Liver (tissue), 9 donors: ENCODE results near the gene LGALS16. TPM values are rescaled to one million over a fixed set of nuclear protein-coding genes. Genes with fewer than 3 reads are reported as not detected.
"Not testable (repeated sequence)": the region's sequence is repeated elsewhere in the genome, so short reads cannot be mapped to it uniquely, and the experiment has no call there.

Source experiments
- DNase-seq: peaks from one replicate; pipeline ENCODE4 v3.0.0-alpha.2; 2017; ENCODE audit warnings: low spot score
- H3K27ac ChIP-seq, 2 donors: one replicate each; pipeline ENCODE4 v1.7.0; 2013; ENCODE audit warnings: inconsistent platforms in 2 of 2, low read length in 2 of 2, control low read depth in 1 of 2, low read depth in 1 of 2, mild to moderate bottlenecking in 1 of 2
- H3K27me3 ChIP-seq, 4 donors: one replicate each; pipeline versions ENCODE4 v1.6.1 to v1.7.0; 2013; ENCODE audit warnings: low read length in 3 of 4, inconsistent platforms in 1 of 4, mild to moderate bottlenecking in 1 of 4, moderate library complexity in 1 of 4; ENCODE audit not compliant: control insufficient read depth in 4 of 4, insufficient read depth in 4 of 4
- H3K36me3 ChIP-seq, 4 donors: one replicate each; pipeline versions ENCODE4 v1.6.1 to v1.7.0; 2013; ENCODE audit warnings: low read length in 3 of 4, mild to moderate bottlenecking in 3 of 4, low read depth in 1 of 4, moderate library complexity in 1 of 4; ENCODE audit not compliant: control insufficient read depth in 4 of 4, insufficient read depth in 3 of 4
- H3K4me1 ChIP-seq, 4 donors: one replicate each; pipeline versions ENCODE4 v1.6.1 to v1.7.0; 2013; ENCODE audit warnings: low read length in 3 of 4, mild to moderate bottlenecking in 3 of 4, moderate library complexity in 1 of 4; ENCODE audit not compliant: control insufficient read depth in 4 of 4, insufficient read depth in 4 of 4
- H3K4me3 ChIP-seq, 3 donors: one replicate each; pipeline versions ENCODE4 v1.6.1 to v1.7.0; 2013; ENCODE audit warnings: low read length in 3 of 3, control low read depth in 1 of 3, low read depth in 1 of 3, mild to moderate bottlenecking in 1 of 3
- H3K9ac ChIP-seq, 2 donors: one replicate each; pipeline ENCODE4 v1.7.0; 2013; ENCODE audit warnings: low read length in 2 of 2, mild to moderate bottlenecking in 2 of 2, moderate library complexity in 2 of 2, control low read depth in 1 of 2, low read depth in 1 of 2
- H3K9me3 ChIP-seq, 4 donors: one replicate each; pipeline versions ENCODE4 v1.6.1 to v1.7.0; 2013; ENCODE audit warnings: low read length in 3 of 4; ENCODE audit not compliant: control insufficient read depth in 4 of 4
- EGR1 ChIP-seq, 2 donors: IDR thresholded peaks; 2 replicates each; pipeline ENCODE4 v1.6.1; 2016 to 2018; ENCODE audit warnings: antibody characterized with exemption in 2 of 2, low read depth in 2 of 2
- FOXA1 ChIP-seq: IDR thresholded peaks from 2 replicates; pipeline ENCODE4 v1.6.1; 2016; ENCODE audit warnings: antibody characterized with exemption
- FOXA2 ChIP-seq: IDR thresholded peaks from 2 replicates; pipeline ENCODE4 v1.6.1; 2016; ENCODE audit warnings: antibody characterized with exemption
- GABPA ChIP-seq, 2 donors: IDR thresholded peaks in 1 of 2; conservative IDR thresholded peaks in 1 of 2; 2 replicates each; pipeline ENCODE4 v1.6.1; 2016; ENCODE audit warnings: antibody characterized with exemption in 2 of 2, mild to moderate bottlenecking in 1 of 2, moderate library complexity in 1 of 2
- HNF4A ChIP-seq, 2 donors: conservative IDR thresholded peaks; 2 replicates each; pipeline ENCODE4 v1.6.1; 2016; ENCODE audit warnings: antibody characterized with exemption in 2 of 2, mild to moderate bottlenecking in 2 of 2
- HNF4G ChIP-seq: IDR thresholded peaks from 2 replicates; pipeline ENCODE4 v1.6.1; 2016; ENCODE audit warnings: antibody characterized with exemption
- JUND ChIP-seq, 2 donors: IDR thresholded peaks; 2 replicates each; pipeline ENCODE4 v1.6.1; 2016; ENCODE audit warnings: antibody characterized with exemption in 2 of 2
- NR2F2 ChIP-seq: IDR thresholded peaks from 2 replicates; pipeline ENCODE4 v1.6.1; 2016; ENCODE audit warnings: antibody characterized with exemption
- RAD21 ChIP-seq, 2 donors: IDR thresholded peaks; 2 replicates each; pipeline ENCODE4 v1.6.1; 2016; ENCODE audit warnings: antibody characterized with exemption in 2 of 2, mild to moderate bottlenecking in 2 of 2
- RXRA ChIP-seq, 2 donors: IDR thresholded peaks; 2 replicates each; pipeline ENCODE4 v1.6.1; 2017 to 2018; ENCODE audit warnings: antibody characterized with exemption in 2 of 2, mild to moderate bottlenecking in 1 of 2
- SP1 ChIP-seq: IDR thresholded peaks from 2 replicates; pipeline ENCODE4 v1.6.1; 2018; ENCODE audit warnings: antibody characterized with exemption, mild to moderate bottlenecking
- WGBS: extraction: QIAGEN DNeasy Blood & Tissue Kit; methylation state at CpG from one replicate; pipeline ENCODE4 v1.1.7; 2013; 5-methylcytosine and 5-hydroxymethylcytosine counted together
- polyA plus RNA-seq, 2 donors: library from polyadenylated mRNA; stranded (reverse) in 1 of 2; unstranded in 1 of 2; fragments of 200-250 nt in 1 of 2; fragments of >200 nt in 1 of 2; fragmentation: Nextera tagmentation in 1 of 2; extraction: Ambion mirVana in 1 of 2; gene quantifications; one replicate each; pipeline versions ENCODE4 v1.2.1 to v1.2.3, GENCODE V29; 2013 to 2015
- total RNA-seq, 2 donors: library from RNA; depleted of rRNA; stranded (reverse); fragments of >200 nt; gene quantifications; one replicate each; pipeline ENCODE4 v1.2.3, GENCODE V29; 2014
- TF ChIP-seq, protein P1 (sequence below): IDR thresholded peaks from 2 replicates; pipeline ENCODE4 v1.6.1; 2016; ENCODE audit warnings: antibody characterized with exemption
- TF ChIP-seq, protein P2 (sequence below): IDR thresholded peaks from 2 replicates; pipeline ENCODE4 v1.6.1; 2016; ENCODE audit warnings: antibody characterized with exemption, mild to moderate bottlenecking
- TF ChIP-seq, protein P3 (sequence below): IDR thresholded peaks from 2 replicates; pipeline ENCODE4 v1.6.1; 2016; ENCODE audit warnings: antibody characterized with exemption
- TF ChIP-seq, protein P4 (sequence below): IDR thresholded peaks from 2 replicates; pipeline ENCODE4 v1.6.1; 2016; ENCODE audit warnings: antibody characterized with exemption
- TF ChIP-seq, protein P5 (sequence below): fragments of 150-350 bp; IDR thresholded peaks from 2 replicates; pipeline ENCODE4 v1.5.1; 2017; ENCODE audit warnings: improper control_type of control experiment, low read depth, low read length; ENCODE audit not compliant: missing input control
- donor health status: healthy.
- donor health status: healthy.
- donor health status: healthy.
- donor health status: healthy.
- donor health status: healthy.

The LGALS16 gene
- total and polyA plus RNA-seq, 4 donors, result not detected

DNA sequence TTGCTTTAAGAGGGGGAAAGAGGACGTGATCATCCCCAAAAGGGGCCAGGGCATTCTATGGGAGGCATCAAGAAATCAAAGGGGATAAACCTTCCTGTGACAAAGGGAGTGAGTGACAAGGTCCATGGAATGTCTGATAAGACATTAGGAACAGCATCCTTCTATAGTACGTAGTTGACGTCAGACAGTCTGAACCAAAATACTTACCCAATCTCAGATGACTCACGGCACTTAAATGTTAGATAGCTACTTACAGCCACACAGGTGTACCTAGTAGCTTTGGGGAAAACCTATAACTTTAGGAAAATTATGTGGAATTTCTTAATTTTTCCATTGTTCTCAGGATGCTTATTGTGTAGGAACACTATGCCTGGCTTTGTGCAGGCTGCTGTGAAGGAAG is 4.9 kb downstream of the LGALS16 start (continued):
- TF ChIP-seq, protein P1, sequence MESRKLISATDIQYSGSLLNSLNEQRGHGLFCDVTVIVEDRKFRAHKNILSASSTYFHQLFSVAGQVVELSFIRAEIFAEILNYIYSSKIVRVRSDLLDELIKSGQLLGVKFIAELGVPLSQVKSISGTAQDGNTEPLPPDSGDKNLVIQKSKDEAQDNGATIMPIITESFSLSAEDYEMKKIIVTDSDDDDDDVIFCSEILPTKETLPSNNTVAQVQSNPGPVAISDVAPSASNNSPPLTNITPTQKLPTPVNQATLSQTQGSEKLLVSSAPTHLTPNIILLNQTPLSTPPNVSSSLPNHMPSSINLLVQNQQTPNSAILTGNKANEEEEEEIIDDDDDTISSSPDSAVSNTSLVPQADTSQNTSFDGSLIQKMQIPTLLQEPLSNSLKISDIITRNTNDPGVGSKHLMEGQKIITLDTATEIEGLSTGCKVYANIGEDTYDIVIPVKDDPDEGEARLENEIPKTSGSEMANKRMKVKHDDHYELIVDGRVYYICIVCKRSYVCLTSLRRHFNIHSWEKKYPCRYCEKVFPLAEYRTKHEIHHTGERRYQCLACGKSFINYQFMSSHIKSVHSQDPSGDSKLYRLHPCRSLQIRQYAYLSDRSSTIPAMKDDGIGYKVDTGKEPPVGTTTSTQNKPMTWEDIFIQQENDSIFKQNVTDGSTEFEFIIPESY, result no peak
- TF ChIP-seq JUND (IDR thresholded peaks at IDR 0.05), result no peak

DNA sequence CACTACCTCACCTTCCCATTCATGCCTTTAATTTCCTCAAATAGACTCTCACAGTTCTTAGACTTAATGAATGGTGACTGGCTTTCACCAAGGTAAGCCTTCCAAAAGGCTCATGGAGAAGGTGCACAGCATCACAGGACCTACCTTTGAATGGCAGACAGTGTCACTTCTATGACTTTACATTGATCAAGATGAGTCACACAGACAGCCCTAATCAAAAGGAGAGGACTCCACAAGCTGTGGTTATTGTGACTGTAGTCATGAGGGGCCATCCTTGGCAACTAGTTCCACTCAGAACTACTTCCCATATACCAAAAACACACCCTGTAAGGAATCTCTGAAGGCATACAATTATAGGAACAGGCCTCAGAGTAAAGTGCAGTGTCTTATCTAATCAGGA is 5.9 kb downstream of the LGALS16 start:
- Histone ChIP-seq H3K9me3 (no peaks in the 10 kb centered on the region), H3K9ac (no peak overlapping the region), H3K27ac (no peak overlapping the region), H3K36me3 (no peaks in the 10 kb centered on the region), H3K4me3 (no peak overlapping the region), H3K27me3 (peaks cover 0 to 6% (median 0%) of the 10 kb centered on the region in 4 donors), H3K4me1 (no peaks in the 10 kb centered on the region)
- DNase-seq, result no peak
- TF ChIP-seq RAD21 (IDR thresholded peaks at IDR 0.05) (no peak), HNF4G (no peak), GABPA (IDR thresholded peaks at IDR 0.05 in 1 of 2, conservative IDR thresholded peaks at IDR 0.05 in 1 of 2) (no peak), FOXA1 (no peak), HNF4A (conservative IDR thresholded peaks at IDR 0.05) (no peak), EGR1 (IDR thresholded peaks at IDR 0.05; ENCODE audit: low read depth in 2 of 2) (no peak), NR2F2 (no peak), FOXA2 (no peak)
- TF ChIP-seq, protein P2, sequence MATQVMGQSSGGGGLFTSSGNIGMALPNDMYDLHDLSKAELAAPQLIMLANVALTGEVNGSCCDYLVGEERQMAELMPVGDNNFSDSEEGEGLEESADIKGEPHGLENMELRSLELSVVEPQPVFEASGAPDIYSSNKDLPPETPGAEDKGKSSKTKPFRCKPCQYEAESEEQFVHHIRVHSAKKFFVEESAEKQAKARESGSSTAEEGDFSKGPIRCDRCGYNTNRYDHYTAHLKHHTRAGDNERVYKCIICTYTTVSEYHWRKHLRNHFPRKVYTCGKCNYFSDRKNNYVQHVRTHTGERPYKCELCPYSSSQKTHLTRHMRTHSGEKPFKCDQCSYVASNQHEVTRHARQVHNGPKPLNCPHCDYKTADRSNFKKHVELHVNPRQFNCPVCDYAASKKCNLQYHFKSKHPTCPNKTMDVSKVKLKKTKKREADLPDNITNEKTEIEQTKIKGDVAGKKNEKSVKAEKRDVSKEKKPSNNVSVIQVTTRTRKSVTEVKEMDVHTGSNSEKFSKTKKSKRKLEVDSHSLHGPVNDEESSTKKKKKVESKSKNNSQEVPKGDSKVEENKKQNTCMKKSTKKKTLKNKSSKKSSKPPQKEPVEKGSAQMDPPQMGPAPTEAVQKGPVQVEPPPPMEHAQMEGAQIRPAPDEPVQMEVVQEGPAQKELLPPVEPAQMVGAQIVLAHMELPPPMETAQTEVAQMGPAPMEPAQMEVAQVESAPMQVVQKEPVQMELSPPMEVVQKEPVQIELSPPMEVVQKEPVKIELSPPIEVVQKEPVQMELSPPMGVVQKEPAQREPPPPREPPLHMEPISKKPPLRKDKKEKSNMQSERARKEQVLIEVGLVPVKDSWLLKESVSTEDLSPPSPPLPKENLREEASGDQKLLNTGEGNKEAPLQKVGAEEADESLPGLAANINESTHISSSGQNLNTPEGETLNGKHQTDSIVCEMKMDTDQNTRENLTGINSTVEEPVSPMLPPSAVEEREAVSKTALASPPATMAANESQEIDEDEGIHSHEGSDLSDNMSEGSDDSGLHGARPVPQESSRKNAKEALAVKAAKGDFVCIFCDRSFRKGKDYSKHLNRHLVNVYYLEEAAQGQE, result no peak
- TF ChIP-seq, protein P3, sequence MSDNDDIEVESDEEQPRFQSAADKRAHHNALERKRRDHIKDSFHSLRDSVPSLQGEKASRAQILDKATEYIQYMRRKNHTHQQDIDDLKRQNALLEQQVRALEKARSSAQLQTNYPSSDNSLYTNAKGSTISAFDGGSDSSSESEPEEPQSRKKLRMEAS, result no peak

DNA sequence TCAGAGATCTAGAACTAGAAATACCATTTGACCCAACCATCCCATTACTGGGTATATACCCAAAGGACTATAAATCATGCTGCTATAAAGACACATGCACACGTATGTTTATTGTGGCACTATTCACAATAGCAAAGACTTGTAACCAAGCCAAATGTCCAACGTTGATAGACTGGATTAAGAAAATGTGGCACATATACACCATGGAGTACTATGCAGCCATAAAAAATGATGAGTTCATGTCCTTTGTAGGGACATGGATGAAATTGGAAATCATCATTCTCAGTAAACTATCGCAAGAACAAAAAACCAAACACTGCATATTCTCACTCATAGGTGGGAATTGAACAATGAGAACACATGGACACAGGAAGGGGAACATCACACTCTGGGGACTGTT is 14.1 kb downstream of the LGALS16 start:
- H3K4me3 ChIP-seq, DNase-seq, H3K9ac ChIP-seq, H3K4me1 ChIP-seq, H3K27ac ChIP-seq, H3K27me3 ChIP-seq, H3K9me3 ChIP-seq, H3K36me3 ChIP-seq: not testable (repeated sequence)
- WGBS, result 68% methylated on average over 2 of the region's 3 CpGs

DNA sequence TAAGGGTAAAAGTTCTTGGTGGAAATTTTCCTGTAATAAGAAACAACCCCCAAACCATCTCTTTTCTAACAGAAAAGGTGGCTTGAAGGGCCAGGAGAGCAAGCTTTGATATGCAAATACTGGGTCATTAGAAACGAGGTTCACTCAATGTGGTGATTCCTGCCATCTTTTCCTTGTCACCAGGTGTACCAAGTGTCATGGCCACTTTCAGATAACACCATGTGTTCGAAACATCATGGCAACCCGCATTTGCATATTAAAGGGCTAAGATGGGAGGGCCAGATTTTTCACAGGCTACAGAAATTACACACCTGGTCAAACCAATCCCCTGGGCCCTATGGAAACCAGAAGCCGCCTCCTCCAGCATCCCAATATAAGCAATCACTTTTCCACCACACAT is 15.3 kb downstream of the LGALS16 start:
- no peak for DNase-seq
- H3K36me3 ChIP-seq, result no peaks in the 10 kb centered on the region
- H3K9ac ChIP-seq, result no peak overlapping the region
- H3K27me3 ChIP-seq, result peaks cover 0 to 3% (median 0%) of the 10 kb centered on the region in 4 donors
- WGBS, result 38% methylated on average over 4 of the region's 4 CpGs
- no peaks in the 10 kb centered on the region for H3K4me1 ChIP-seq
- H3K27ac ChIP-seq, result no peak overlapping the region
- H3K9me3 ChIP-seq, result no peaks in the 10 kb centered on the region
- H3K4me3 ChIP-seq, result no peak overlapping the region
- TF ChIP-seq, protein P4, sequence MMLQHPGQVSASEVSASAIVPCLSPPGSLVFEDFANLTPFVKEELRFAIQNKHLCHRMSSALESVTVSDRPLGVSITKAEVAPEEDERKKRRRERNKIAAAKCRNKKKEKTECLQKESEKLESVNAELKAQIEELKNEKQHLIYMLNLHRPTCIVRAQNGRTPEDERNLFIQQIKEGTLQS, result no peak
- TF ChIP-seq HNF4A (conservative IDR thresholded peaks at IDR 0.05) (no peak), JUND (IDR thresholded peaks at IDR 0.05) (no peak), FOXA1 (no peak), NR2F2 (no peak), RAD21 (IDR thresholded peaks at IDR 0.05) (no peak), FOXA2 (no peak), HNF4G (no peak), SP1 (no peak), RXRA (IDR thresholded peaks at IDR 0.05) (no peak), EGR1 (IDR thresholded peaks at IDR 0.05; ENCODE audit: low read depth in 2 of 2) (no peak)
- TF ChIP-seq, protein P1, result no peak
- TF ChIP-seq, protein P5, sequence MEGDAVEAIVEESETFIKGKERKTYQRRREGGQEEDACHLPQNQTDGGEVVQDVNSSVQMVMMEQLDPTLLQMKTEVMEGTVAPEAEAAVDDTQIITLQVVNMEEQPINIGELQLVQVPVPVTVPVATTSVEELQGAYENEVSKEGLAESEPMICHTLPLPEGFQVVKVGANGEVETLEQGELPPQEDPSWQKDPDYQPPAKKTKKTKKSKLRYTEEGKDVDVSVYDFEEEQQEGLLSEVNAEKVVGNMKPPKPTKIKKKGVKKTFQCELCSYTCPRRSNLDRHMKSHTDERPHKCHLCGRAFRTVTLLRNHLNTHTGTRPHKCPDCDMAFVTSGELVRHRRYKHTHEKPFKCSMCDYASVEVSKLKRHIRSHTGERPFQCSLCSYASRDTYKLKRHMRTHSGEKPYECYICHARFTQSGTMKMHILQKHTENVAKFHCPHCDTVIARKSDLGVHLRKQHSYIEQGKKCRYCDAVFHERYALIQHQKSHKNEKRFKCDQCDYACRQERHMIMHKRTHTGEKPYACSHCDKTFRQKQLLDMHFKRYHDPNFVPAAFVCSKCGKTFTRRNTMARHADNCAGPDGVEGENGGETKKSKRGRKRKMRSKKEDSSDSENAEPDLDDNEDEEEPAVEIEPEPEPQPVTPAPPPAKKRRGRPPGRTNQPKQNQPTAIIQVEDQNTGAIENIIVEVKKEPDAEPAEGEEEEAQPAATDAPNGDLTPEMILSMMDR, result no peak
- TF ChIP-seq, protein P3, result no peak
